HAP-1 (cell line): ENCODE data around the gene FNDC3B.
"Not testable (repeated sequence)": the region's sequence is repeated elsewhere in the genome, so short reads cannot be mapped to it uniquely, and the experiment has no call there.

Experiments used
- DNase-seq, 2 experiments: peaks; one replicate each; pipeline ENCODE4 v3.0.0-alpha.2; 2016 to 2020; ENCODE audit warnings: low spot score in 2 of 2
- H3K27me3 ChIP-seq: fragments of 250-450 bp; sonication (Bioruptor Pico); 2 replicates; pipeline ENCODE4 v1.5.1; 2020; ENCODE audit warnings: low read depth, mild to moderate bottlenecking, moderate library complexity
- H3K36me3 ChIP-seq: fragments of 250-450 bp; sonication (Bioruptor Pico); replicated peaks from 2 replicates; pipeline ENCODE4 v1.5.1; 2020; ENCODE audit warnings: mild to moderate bottlenecking
- H3K4me1 ChIP-seq: fragments of 250-450 bp; sonication (Bioruptor Pico); 2 replicates; pipeline ENCODE4 v1.5.1; 2020; ENCODE audit warnings: mild to moderate bottlenecking
- H3K4me3 ChIP-seq: fragments of 250-450 bp; sonication (Bioruptor Pico); 2 replicates; pipeline ENCODE4 v1.5.1; 2020; ENCODE audit warnings: mild to moderate bottlenecking, moderate library complexity
- H3K9me3 ChIP-seq: fragments of 250-450 bp; sonication (Bioruptor Pico); 2 replicates; pipeline ENCODE4 v1.5.1; 2020; ENCODE audit warnings: mild to moderate bottlenecking, moderate library complexity
- in situ Hi-C: fragments of 300-500 bp; cut with MboI; formaldehyde crosslinking; loops from 3 replicates; pipeline ENCODE4 v1.14.3; 2020; ENCODE audit warnings: low sequenced_read_pairs, inconsistent platforms, mixed read lengths

FNDC3B gene

GRCh38 chr3:172253200-172253599 lies 213.8 kb downstream of the FNDC3B start:
- H3K9me3 ChIP-seq, result no peaks in the 10 kb centered on the region
- no peaks in the 10 kb centered on the region; the same call in 1 of the 2 replicates for H3K36me3 ChIP-seq
- in situ Hi-C loops, result no loop called here
- no peak for DNase-seq
- no peaks in the 10 kb centered on the region for H3K4me1 ChIP-seq
- no peaks in the 10 kb centered on the region for H3K27me3 ChIP-seq
- H3K4me3 ChIP-seq, result no peak overlapping the region

GRCh38 chr3:172254542-172254941 lies 215.2 kb downstream of the FNDC3B start:
- Histone ChIP-seq H3K36me3 (no peaks in the 10 kb centered on the region; the same call in 1 of the 2 replicates), H3K4me3 (no peak overlapping the region), H3K27me3 (no peaks in the 10 kb centered on the region), H3K4me1 (no peaks in the 10 kb centered on the region), H3K9me3 (no peaks in the 10 kb centered on the region)
- no peak for DNase-seq
- in situ Hi-C loops, result no loop called here

GRCh38 chr3:172255321-172255720 lies 215.9 kb downstream of the FNDC3B start:
- H3K27me3 ChIP-seq, H3K4me1 ChIP-seq, H3K36me3 ChIP-seq, H3K4me3 ChIP-seq, H3K9me3 ChIP-seq, DNase-seq, in situ Hi-C loops: not testable (repeated sequence)

GRCh38 chr3:172256101-172256734 lies 216.8 kb downstream of the FNDC3B start:
- H3K4me3 ChIP-seq, result no peak overlapping the region
- H3K27me3 ChIP-seq, result no peaks in the 10 kb centered on the region
- in situ Hi-C loops, result no loop called here
- no peaks in the 10 kb centered on the region for H3K9me3 ChIP-seq
- H3K36me3 ChIP-seq, result no peaks in the 10 kb centered on the region; the same call in 1 of the 2 replicates
- H3K4me1 ChIP-seq, result no peaks in the 10 kb centered on the region
- DNase-seq, result no peak

GRCh38 chr3:172257648-172258400 lies 218.4 kb downstream of the FNDC3B start:
- Histone ChIP-seq H3K4me1 (no peaks in the 10 kb centered on the region), H3K27me3 (no peaks in the 10 kb centered on the region), H3K36me3 (no peaks in the 10 kb centered on the region; the same call in 1 of the 2 replicates), H3K9me3 (no peaks in the 10 kb centered on the region), H3K4me3 (no peak overlapping the region)
- no peak for DNase-seq
- in situ Hi-C loops, result no loop called here

- no peak overlapping the region for H3K4me3 ChIP-seq
- H3K27me3 ChIP-seq, result no peaks in the 10 kb centered on the region
- H3K4me1 ChIP-seq, result no peaks in the 10 kb centered on the region
- H3K36me3 ChIP-seq, result no peaks in the 10 kb centered on the region; the same call in 1 of the 2 replicates
- in situ Hi-C loops, result no loop called here
- H3K9me3 ChIP-seq, result no peaks in the 10 kb centered on the region
- DNase-seq, result no peak
Observed at GRCh38 chr3:172258624-172259023, 219.2 kb downstream of the FNDC3B start.

GRCh38 chr3:172259111-172259541 lies 219.7 kb downstream of the FNDC3B start:
- no peaks in the 10 kb centered on the region for H3K27me3 ChIP-seq
- no peak for DNase-seq
- H3K4me1 ChIP-seq, result no peaks in the 10 kb centered on the region
- no peaks in the 10 kb centered on the region for H3K9me3 ChIP-seq
- no peak overlapping the region for H3K4me3 ChIP-seq
- H3K36me3 ChIP-seq, result no peaks in the 10 kb centered on the region; the same call in 1 of the 2 replicates
- in situ Hi-C loops, result no loop called here

GRCh38 chr3:172259726-172260248 lies 220.4 kb downstream of the FNDC3B start:
- no peak overlapping the region for H3K4me3 ChIP-seq
- in situ Hi-C loops, result no loop called here
- H3K27me3 ChIP-seq, result no peaks in the 10 kb centered on the region
- DNase-seq, result no peak
- no peaks in the 10 kb centered on the region; the same call in 1 of the 2 replicates for H3K36me3 ChIP-seq
- no peaks in the 10 kb centered on the region for H3K9me3 ChIP-seq
- H3K4me1 ChIP-seq, result no peaks in the 10 kb centered on the region

- no peaks in the 10 kb centered on the region for H3K9me3 ChIP-seq
- DNase-seq, result no peak
- no peaks in the 10 kb centered on the region; the same call in 1 of the 2 replicates for H3K36me3 ChIP-seq
- H3K4me3 ChIP-seq, result no peak overlapping the region
- H3K4me1 ChIP-seq, result peaks cover under 1% of the 10 kb centered on the region; the same call in 1 of the 2 replicates
- in situ Hi-C loops, result no loop called here
- no peaks in the 10 kb centered on the region for H3K27me3 ChIP-seq
Observed at GRCh38 chr3:172260381-172260780, 221.0 kb downstream of the FNDC3B start.

- no peak overlapping the region for H3K4me3 ChIP-seq
- peaks cover 3% of the 10 kb centered on the region; the same call in 1 of the 2 replicates for H3K4me1 ChIP-seq
- no peaks in the 10 kb centered on the region; the same call in 1 of the 2 replicates for H3K36me3 ChIP-seq
- in situ Hi-C loops, result no loop called here
- H3K27me3 ChIP-seq, result no peaks in the 10 kb centered on the region
- no peaks in the 10 kb centered on the region for H3K9me3 ChIP-seq
- DNase-seq, result no peak
Observed at GRCh38 chr3:172261054-172261453, 221.7 kb downstream of the FNDC3B start.

- no peak for DNase-seq
- Histone ChIP-seq H3K27me3 (no peaks in the 10 kb centered on the region), H3K36me3 (no peaks in the 10 kb centered on the region), H3K9me3 (no peaks in the 10 kb centered on the region), H3K4me1 (peaks cover 3% of the 10 kb centered on the region; the same call in 1 of the 2 replicates), H3K4me3 (no peak overlapping the region)
- in situ Hi-C loops, result no loop called here
Observed at GRCh38 chr3:172262991-172263608, 223.7 kb downstream of the FNDC3B start.

- H3K4me1 ChIP-seq, result peaks cover 3% of the 10 kb centered on the region; the same call in 1 of the 2 replicates
- H3K4me3 ChIP-seq, result no peak overlapping the region
- in situ Hi-C loops, result no loop called here
- no peak for DNase-seq
- H3K27me3 ChIP-seq, result no peaks in the 10 kb centered on the region
- H3K36me3 ChIP-seq, result no peaks in the 10 kb centered on the region
- no peaks in the 10 kb centered on the region for H3K9me3 ChIP-seq
Observed at GRCh38 chr3:172263781-172264486, 224.6 kb downstream of the FNDC3B start.

GRCh38 chr3:172266103-172266502 lies 226.7 kb downstream of the FNDC3B start:
- no peak overlapping the region for H3K4me3 ChIP-seq
- H3K27me3 ChIP-seq, result no peaks in the 10 kb centered on the region
- in situ Hi-C loops, result no loop called here
- peaks cover 3% of the 10 kb centered on the region; the same call in 1 of the 2 replicates for H3K4me1 ChIP-seq
- no peaks in the 10 kb centered on the region for H3K9me3 ChIP-seq
- no peaks in the 10 kb centered on the region for H3K36me3 ChIP-seq
- no peak for DNase-seq
